Activated CD8-positive, alpha-beta memory T cell treated with anti-CD3 and anti-CD28 coated beads, Interleukin-2, amount 50 U/mL, for 1 hour (primary cell): ENCODE data around the gene NEXN.

Source experiments
- DNase-seq: peaks from one replicate; pipeline ENCODE4 v3.0.0-alpha.2; 2020; ENCODE audit errors: extremely low read depth

The NEXN gene

GRCh38 chr1:77888081-77888780, at the start of gene NEXN:
NEXN (plus strand) TSS chr1:77888624; CDS start chr1:77916107, 27,483 bp downstream.
- DNase-seq, result no peak

- no peak for DNase-seq
These were observed 46.9 kb upstream of the NEXN start for GRCh38 chr1:77841574-77841973.

- no peak for DNase-seq
These were observed 42.5 kb upstream of the NEXN start for GRCh38 chr1:77845951-77846350.

GRCh38 chr1:77846966-77847365, 41.5 kb upstream of the NEXN start:
- no peak for DNase-seq

- DNase-seq, result no peak
These were observed 40.8 kb upstream of the NEXN start for GRCh38 chr1:77847621-77848080.

GRCh38 chr1:77850082-77850481, 38.3 kb upstream of the NEXN start:
- DNase-seq, result no peak

- DNase-seq, result no peak
These were observed 30.9 kb upstream of the NEXN start for GRCh38 chr1:77857552-77857951.

- DNase-seq, result no peak
These were observed 29.7 kb upstream of the NEXN start for GRCh38 chr1:77858725-77859124.

GRCh38 chr1:77859248-77859647, 29.2 kb upstream of the NEXN start:
- DNase-seq, result no peak

- no peak for DNase-seq
These were observed 22.1 kb upstream of the NEXN start for GRCh38 chr1:77866296-77866695.

GRCh38 chr1:77872645-77873044, 15.8 kb upstream of the NEXN start:
- DNase-seq, result no peak

GRCh38 chr1:77873461-77873860, 15.0 kb upstream of the NEXN start:
- no peak for DNase-seq

- no peak for DNase-seq
These were observed 13.5 kb upstream of the NEXN start for GRCh38 chr1:77874804-77875445.

GRCh38 chr1:77876884-77877283, 11.5 kb upstream of the NEXN start:
- no peak for DNase-seq

- no peak for DNase-seq
These were observed 7.4 kb upstream of the NEXN start for GRCh38 chr1:77881061-77881460.

- no peak for DNase-seq
These were observed 6.0 kb upstream of the NEXN start for GRCh38 chr1:77882411-77882810.

GRCh38 chr1:77888781-77889642, 588 bp downstream of the NEXN start:
- DNase-seq, result no peak

- no peak for DNase-seq
These were observed 1.2 kb downstream of the NEXN start for GRCh38 chr1:77889671-77890070.

- DNase-seq, result no peak
These were observed 2.8 kb downstream of the NEXN start for GRCh38 chr1:77891200-77891599.

GRCh38 chr1:77899647-77900320, 11.4 kb downstream of the NEXN start:
- DNase-seq, result no peak

GRCh38 chr1:77900687-77901293, 12.4 kb downstream of the NEXN start:
- no peak for DNase-seq

GRCh38 chr1:77905603-77906002, 17.2 kb downstream of the NEXN start:
- no peak for DNase-seq
